SK-N-SH treated with all-trans-retinoic acid at 6 μM for 48 hours (cell line): ENCODE measurements around the gene HIVEP3.

Experiments
- ATAC-seq: fragments of 200-7000 bp; cut with Tn5 transposase; 3 replicates; pipeline ENCODE4 v1.9.1; 2020; ENCODE audit warnings: mild to moderate bottlenecking, moderate library complexity
- ARNTL ChIP-seq: fragments of 450-650 bp; formaldehyde crosslinking; IDR thresholded peaks from 2 replicates; pipeline ENCODE4 v1.5.0; 2020; ENCODE audit warnings: low read depth, mild to moderate bottlenecking, moderate library complexity, borderline replicate concordance
- BACH2 ChIP-seq: fragments of 250-450 bp; sonication (Bioruptor Pico); IDR thresholded peaks from 2 replicates; pipeline ENCODE4 v1.9.0; 2021; ENCODE audit warnings: mild to moderate bottlenecking, borderline replicate concordance
- CREB5 ChIP-seq: fragments of 250-450 bp; sonication (Bioruptor Pico); IDR thresholded peaks from 2 replicates; pipeline ENCODE4 v1.5.1; 2020; ENCODE audit warnings: low read depth, mild to moderate bottlenecking, moderate library complexity
- CSDC2 ChIP-seq: fragments of 250-450 bp; sonication (Bioruptor Pico); IDR thresholded peaks from 2 replicates; pipeline ENCODE4 v1.5.0; 2020; ENCODE audit warnings: mild to moderate bottlenecking, moderate library complexity
- CSRNP3 ChIP-seq: fragments of 250-450 bp; sonication (Bioruptor Pico); IDR thresholded peaks from 2 replicates; pipeline ENCODE4 v1.5.1; 2021; ENCODE audit warnings: mild to moderate bottlenecking, moderate library complexity
- ESRRG ChIP-seq: fragments of 250-450 bp; sonication (Bioruptor Pico); IDR thresholded peaks from 2 replicates; pipeline ENCODE4 v1.6.1; 2021; ENCODE audit warnings: mild to moderate bottlenecking
- GLIS3 ChIP-seq: fragments of 250-450 bp; sonication (Bioruptor Pico); IDR thresholded peaks from 2 replicates; pipeline ENCODE4 v1.5.0; 2020; ENCODE audit warnings: mild to moderate bottlenecking, moderate library complexity
- OSR1 ChIP-seq: fragments of 250-450 bp; sonication (Bioruptor Pico); IDR thresholded peaks from 2 replicates; pipeline ENCODE4 v1.8.0; 2022; ENCODE audit warnings: moderate library complexity, mild to moderate bottlenecking, inconsistent platforms
- PPARA ChIP-seq: fragments of 250-450 bp; sonication (Bioruptor Pico); IDR thresholded peaks from 2 replicates; pipeline ENCODE4 v1.5.0; 2020; ENCODE audit warnings: mild to moderate bottlenecking, borderline replicate concordance
- RARB ChIP-seq: fragments of 250-450 bp; sonication (Bioruptor Pico); IDR thresholded peaks from 2 replicates; pipeline ENCODE4 v1.8.0; 2021; ENCODE audit warnings: mild to moderate bottlenecking, moderate library complexity
- SNAI2 ChIP-seq: fragments of 250-450 bp; sonication (Bioruptor Pico); IDR thresholded peaks from 2 replicates; pipeline ENCODE4 v1.5.0; 2020; ENCODE audit warnings: mild to moderate bottlenecking, moderate library complexity
- TCF4 ChIP-seq: fragments of 250-450 bp; sonication (Bioruptor Pico); IDR thresholded peaks from 2 replicates; pipeline ENCODE4 v1.8.0; 2021; ENCODE audit warnings: mild to moderate bottlenecking, moderate library complexity, borderline replicate concordance
- TOX ChIP-seq: fragments of 250-450 bp; sonication (Bioruptor Pico); IDR thresholded peaks from 2 replicates; pipeline ENCODE4 v1.8.0; 2021; ENCODE audit warnings: mild to moderate bottlenecking, moderate library complexity, borderline replicate concordance
- ZC3H10 ChIP-seq: fragments of 250-450 bp; sonication (Bioruptor Pico); IDR thresholded peaks from 2 replicates; pipeline ENCODE4 v1.5.1; 2021; ENCODE audit warnings: mild to moderate bottlenecking, moderate library complexity
- ZFP3 ChIP-seq: fragments of 250-450 bp; sonication (Bioruptor Pico); IDR thresholded peaks from 2 replicates; pipeline ENCODE4 v1.5.0; 2020; ENCODE audit warnings: mild to moderate bottlenecking, moderate library complexity
- ZFP30 ChIP-seq: fragments of 450-650 bp; formaldehyde crosslinking; IDR thresholded peaks from 2 replicates; pipeline ENCODE4 v1.5.0; 2022; ENCODE audit warnings: mild to moderate bottlenecking, moderate library complexity
- ZNF565 ChIP-seq: fragments of 450-650 bp; formaldehyde crosslinking; conservative IDR thresholded peaks from 2 replicates; pipeline ENCODE4 v1.5.0; 2020; ENCODE audit warnings: low read depth, mild to moderate bottlenecking, moderate library complexity
- ZNF70 ChIP-seq: fragments of 450-650 bp; formaldehyde crosslinking; IDR thresholded peaks from 2 replicates; pipeline ENCODE4 v1.5.0; 2020; ENCODE audit warnings: mild to moderate bottlenecking, moderate library complexity
- ZNF8 ChIP-seq: fragments of 450-650 bp; formaldehyde crosslinking; IDR thresholded peaks from 2 replicates; pipeline ENCODE4 v1.5.0; 2020; ENCODE audit warnings: mild to moderate bottlenecking, moderate library complexity
- TF ChIP-seq, protein P1 (sequence below): fragments of 250-450 bp; sonication (Bioruptor Pico); IDR thresholded peaks from 2 replicates; pipeline ENCODE4 v1.8.0; 2020; ENCODE audit warnings: mild to moderate bottlenecking, moderate library complexity, borderline replicate concordance
- TF ChIP-seq, protein P2 (sequence below): fragments of 250-450 bp; sonication (Bioruptor Pico); IDR thresholded peaks from 2 replicates; pipeline ENCODE4 v1.5.0; 2020; ENCODE audit warnings: mild to moderate bottlenecking, moderate library complexity
- TF ChIP-seq, protein P3 (sequence below): fragments of 250-450 bp; sonication (Bioruptor Pico); IDR thresholded peaks from 2 replicates; pipeline ENCODE4 v1.8.0; 2021; ENCODE audit warnings: low read depth, mild to moderate bottlenecking, moderate library complexity, borderline replicate concordance

HIVEP3 gene

DNA sequence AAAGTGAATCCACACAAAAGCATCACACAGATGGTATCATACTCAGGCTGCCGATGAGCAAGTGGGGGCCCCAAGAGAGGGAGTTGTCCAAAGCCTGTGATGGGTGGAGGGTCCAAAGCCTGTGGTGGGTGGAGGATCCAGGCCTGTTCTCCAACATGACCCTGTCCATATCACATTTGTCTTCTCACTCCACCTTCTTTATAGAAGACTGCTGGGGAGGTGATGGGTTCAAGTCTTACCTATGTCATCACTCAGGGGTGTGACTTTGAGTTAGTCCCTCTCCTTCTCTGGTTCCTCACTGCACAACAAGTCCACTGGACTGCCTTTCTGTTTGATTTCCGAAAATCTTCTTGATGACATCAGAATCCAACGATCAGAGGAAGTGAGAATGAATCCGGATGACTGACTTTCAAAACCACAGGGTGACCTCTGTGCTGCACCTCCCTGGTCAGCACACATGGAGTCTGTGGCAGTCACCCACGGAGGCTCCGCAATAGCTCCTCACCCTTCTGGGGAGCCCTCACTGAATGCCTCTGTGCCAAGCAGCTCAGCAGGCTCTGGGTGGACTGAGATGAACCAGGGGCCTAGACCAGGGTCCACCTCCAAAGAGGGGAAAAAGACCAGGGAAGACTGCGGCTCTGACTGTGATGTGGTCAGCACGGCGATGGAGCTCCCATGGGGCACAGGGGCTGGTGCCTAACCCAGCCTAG, 166.8 kb downstream of the HIVEP3 start (continued):
- TF ChIP-seq, protein P1, sequence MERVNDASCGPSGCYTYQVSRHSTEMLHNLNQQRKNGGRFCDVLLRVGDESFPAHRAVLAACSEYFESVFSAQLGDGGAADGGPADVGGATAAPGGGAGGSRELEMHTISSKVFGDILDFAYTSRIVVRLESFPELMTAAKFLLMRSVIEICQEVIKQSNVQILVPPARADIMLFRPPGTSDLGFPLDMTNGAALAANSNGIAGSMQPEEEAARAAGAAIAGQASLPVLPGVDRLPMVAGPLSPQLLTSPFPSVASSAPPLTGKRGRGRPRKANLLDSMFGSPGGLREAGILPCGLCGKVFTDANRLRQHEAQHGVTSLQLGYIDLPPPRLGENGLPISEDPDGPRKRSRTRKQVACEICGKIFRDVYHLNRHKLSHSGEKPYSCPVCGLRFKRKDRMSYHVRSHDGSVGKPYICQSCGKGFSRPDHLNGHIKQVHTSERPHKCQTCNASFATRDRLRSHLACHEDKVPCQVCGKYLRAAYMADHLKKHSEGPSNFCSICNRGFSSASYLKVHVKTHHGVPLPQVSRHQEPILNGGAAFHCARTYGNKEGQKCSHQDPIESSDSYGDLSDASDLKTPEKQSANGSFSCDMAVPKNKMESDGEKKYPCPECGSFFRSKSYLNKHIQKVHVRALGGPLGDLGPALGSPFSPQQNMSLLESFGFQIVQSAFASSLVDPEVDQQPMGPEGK (CRISPR knock-in tag): no peak
- TF ChIP-seq ZC3H10 (CRISPR knock-in tag): no peak
- no peak for TF ChIP-seq ZNF565
- no peak for TF ChIP-seq ZFP30 (CRISPR knock-in tag)
- TF ChIP-seq SNAI2: no peak
- no peak for TF ChIP-seq ZFP3 (CRISPR knock-in tag)
- no peak for TF ChIP-seq CSRNP3 (CRISPR knock-in tag)
- TF ChIP-seq CSDC2 (CRISPR knock-in tag): no peak

DNA sequence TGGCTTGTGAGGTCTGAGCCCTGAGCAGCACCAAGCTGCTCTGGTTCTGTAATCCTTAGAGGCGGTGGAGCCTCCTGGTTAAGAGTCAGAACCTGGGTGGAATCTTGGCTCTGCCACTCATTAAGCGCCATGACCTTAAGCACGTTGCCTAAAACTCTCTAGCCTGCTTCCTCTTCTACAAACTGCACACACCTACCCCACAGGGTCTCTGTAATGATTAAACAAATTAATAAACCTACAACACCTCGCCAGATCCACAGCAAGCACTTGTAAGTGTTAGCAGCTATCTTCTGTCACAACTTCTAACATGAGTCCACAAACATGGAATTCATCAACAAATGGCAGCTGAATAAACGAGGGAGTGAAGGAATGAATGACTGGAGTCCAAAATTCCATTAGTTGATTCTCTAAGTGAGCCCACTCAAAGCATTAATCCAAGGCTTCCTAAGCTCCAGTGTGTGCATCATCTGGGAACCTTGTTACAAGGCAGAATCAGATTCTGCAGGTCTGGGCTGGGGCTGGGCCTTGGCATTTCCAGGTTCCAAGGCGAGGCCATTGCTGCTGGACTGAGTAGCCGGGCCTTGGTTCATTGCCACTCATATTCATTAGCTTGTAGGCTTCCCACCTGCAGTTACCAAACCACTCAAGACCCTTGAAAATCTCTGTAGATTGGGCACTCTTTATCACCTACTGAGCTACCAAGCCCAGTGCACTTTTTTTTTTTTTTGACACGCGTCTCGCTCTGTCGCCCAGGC, 168.6 kb downstream of the HIVEP3 start:
- no peak for ATAC-seq
- TF ChIP-seq OSR1 (CRISPR knock-in tag) (no peak), CSRNP3 (CRISPR knock-in tag) (no peak), ESRRG (no peak), ZNF8 (no peak), ZC3H10 (CRISPR knock-in tag) (no peak), TCF4 (CRISPR knock-in tag) (no peak), CSDC2 (CRISPR knock-in tag) (no peak), BACH2 (CRISPR knock-in tag) (no peak), PPARA (CRISPR knock-in tag) (no peak), RARB (no peak), ZNF70 (CRISPR knock-in tag) (no peak), ARNTL (no peak), TOX (no peak), GLIS3 (CRISPR knock-in tag) (no peak), CREB5 (CRISPR knock-in tag) (no peak)
- TF ChIP-seq, protein P2, sequence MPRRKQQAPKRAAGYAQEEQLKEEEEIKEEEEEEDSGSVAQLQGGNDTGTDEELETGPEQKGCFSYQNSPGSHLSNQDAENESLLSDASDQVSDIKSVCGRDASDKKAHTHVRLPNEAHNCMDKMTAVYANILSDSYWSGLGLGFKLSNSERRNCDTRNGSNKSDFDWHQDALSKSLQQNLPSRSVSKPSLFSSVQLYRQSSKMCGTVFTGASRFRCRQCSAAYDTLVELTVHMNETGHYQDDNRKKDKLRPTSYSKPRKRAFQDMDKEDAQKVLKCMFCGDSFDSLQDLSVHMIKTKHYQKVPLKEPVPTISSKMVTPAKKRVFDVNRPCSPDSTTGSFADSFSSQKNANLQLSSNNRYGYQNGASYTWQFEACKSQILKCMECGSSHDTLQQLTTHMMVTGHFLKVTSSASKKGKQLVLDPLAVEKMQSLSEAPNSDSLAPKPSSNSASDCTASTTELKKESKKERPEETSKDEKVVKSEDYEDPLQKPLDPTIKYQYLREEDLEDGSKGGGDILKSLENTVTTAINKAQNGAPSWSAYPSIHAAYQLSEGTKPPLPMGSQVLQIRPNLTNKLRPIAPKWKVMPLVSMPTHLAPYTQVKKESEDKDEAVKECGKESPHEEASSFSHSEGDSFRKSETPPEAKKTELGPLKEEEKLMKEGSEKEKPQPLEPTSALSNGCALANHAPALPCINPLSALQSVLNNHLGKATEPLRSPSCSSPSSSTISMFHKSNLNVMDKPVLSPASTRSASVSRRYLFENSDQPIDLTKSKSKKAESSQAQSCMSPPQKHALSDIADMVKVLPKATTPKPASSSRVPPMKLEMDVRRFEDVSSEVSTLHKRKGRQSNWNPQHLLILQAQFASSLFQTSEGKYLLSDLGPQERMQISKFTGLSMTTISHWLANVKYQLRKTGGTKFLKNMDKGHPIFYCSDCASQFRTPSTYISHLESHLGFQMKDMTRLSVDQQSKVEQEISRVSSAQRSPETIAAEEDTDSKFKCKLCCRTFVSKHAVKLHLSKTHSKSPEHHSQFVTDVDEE (CRISPR knock-in tag): no peak
- TF ChIP-seq, protein P3, sequence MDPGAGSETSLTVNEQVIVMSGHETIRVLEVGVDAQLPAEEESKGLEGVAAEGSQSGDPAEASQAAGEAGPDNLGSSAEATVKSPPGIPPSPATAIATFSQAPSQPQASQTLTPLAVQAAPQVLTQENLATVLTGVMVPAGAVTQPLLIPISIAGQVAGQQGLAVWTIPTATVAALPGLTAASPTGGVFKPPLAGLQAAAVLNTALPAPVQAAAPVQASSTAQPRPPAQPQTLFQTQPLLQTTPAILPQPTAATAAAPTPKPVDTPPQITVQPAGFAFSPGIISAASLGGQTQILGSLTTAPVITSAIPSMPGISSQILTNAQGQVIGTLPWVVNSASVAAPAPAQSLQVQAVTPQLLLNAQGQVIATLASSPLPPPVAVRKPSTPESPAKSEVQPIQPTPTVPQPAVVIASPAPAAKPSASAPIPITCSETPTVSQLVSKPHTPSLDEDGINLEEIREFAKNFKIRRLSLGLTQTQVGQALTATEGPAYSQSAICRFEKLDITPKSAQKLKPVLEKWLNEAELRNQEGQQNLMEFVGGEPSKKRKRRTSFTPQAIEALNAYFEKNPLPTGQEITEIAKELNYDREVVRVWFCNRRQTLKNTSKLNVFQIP (CRISPR knock-in tag): no peak
